PC-3 (cell line): Measurements from ENCODE around the gene GRIA2. TPM values are rescaled to one million over a fixed set of nuclear protein-coding genes. Genes with fewer than 3 reads are reported as not detected.

Experiments used
- ATAC-seq: fragments of 200-7000 bp; cut with Tn5 transposase; 2 replicates; pipeline ENCODE4 v1.9.1; 2020; ENCODE audit warnings: mild to moderate bottlenecking, moderate library complexity
- BruUV-seq: library from RNA; stranded (reverse); fragments of 400-500 nt; replicated peaks from 2 replicates; lab custom pipeline; 2021; lab: Mats Ljungman, UMichigan
- CTCF ChIA-PET: fragments of 300-600 bp; sonication (Branson Sonifier 250); formaldehyde crosslinking; loops from one replicate; lab custom pipeline; 2022; ENCODE audit warnings: antibody characterized with exemption; lab: Charles Lee
- POLR2A ChIA-PET: fragments of 300-600 bp; sonication (Branson Sonifier 250); formaldehyde crosslinking; loops from one replicate; lab custom pipeline; 2022; ENCODE audit warnings: antibody characterized with exemption; ENCODE audit not compliant: unreplicated experiment; lab: Charles Lee
- DNase-seq: peaks from one replicate; pipeline ENCODE4 v3.0.0-alpha.2; 2015
- H2AFZ ChIP-seq: fragments of 300-600 bp; sonication (generic); 2 replicates; pipeline ENCODE4 v1.6.0; 2016; ENCODE audit warnings: antibody characterized with exemption, low read length
- H3F3A ChIP-seq: fragments of 300-600 bp; sonication (generic); one replicate; pipeline ENCODE4 v1.6.0; 2017; ENCODE audit warnings: antibody characterized with exemption, low read length, control low read depth, mild to moderate bottlenecking; ENCODE audit not compliant: unreplicated experiment
- H3K27ac ChIP-seq: fragments of 300-600 bp; sonication (generic); 2 replicates; pipeline ENCODE4 v1.5.1; 2016; ENCODE audit warnings: mild to moderate bottlenecking, low read length
- H3K27me3 ChIP-seq: fragments of 300-600 bp; sonication (generic); 2 replicates; pipeline ENCODE4 v1.6.1; 2016; ENCODE audit warnings: low read length, mixed read lengths
- H3K36me3 ChIP-seq: fragments of 300-600 bp; sonication (generic); 2 replicates; pipeline ENCODE4 v1.6.1; 2016; ENCODE audit warnings: low read depth, mixed run types, low read length, mixed read lengths
- H3K4me1 ChIP-seq: fragments of 300-600 bp; sonication (generic); 2 replicates; pipeline ENCODE4 v1.5.1; 2016; ENCODE audit warnings: low read length; ENCODE audit not compliant: insufficient read depth
- H3K4me2 ChIP-seq: fragments of 300-600 bp; sonication (generic); 2 replicates; pipeline ENCODE4 v1.6.0; 2016; ENCODE audit warnings: low read length
- H3K4me3 ChIP-seq: fragments of 300-600 bp; sonication (generic); 2 replicates; pipeline ENCODE4 v1.5.1; 2016; ENCODE audit warnings: mild to moderate bottlenecking, low read length, mixed read lengths
- H3K79me2 ChIP-seq: fragments of 300-600 bp; sonication (generic); 2 replicates; pipeline ENCODE4 v1.6.1; 2017; ENCODE audit warnings: low read length, mixed read lengths
- H3K9ac ChIP-seq: fragments of 300-600 bp; sonication (generic); 2 replicates; pipeline ENCODE4 v1.6.0; 2016; ENCODE audit warnings: mild to moderate bottlenecking, low read length
- H3K9me2 ChIP-seq: fragments of 300-600 bp; sonication (generic); replicated peaks from 2 replicates; pipeline ENCODE4 v1.6.1; 2016; ENCODE audit warnings: mixed run types, low read length, mixed read lengths
- H3K9me3 ChIP-seq: fragments of 300-600 bp; sonication (generic); 2 replicates; pipeline ENCODE4 v1.6.1; 2016; ENCODE audit warnings: low read length, mixed read lengths
- H4K20me1 ChIP-seq: fragments of 300-600 bp; sonication (generic); 2 replicates; pipeline ENCODE4 v1.6.1; 2016; ENCODE audit warnings: low read length, mixed read lengths
- EZH2 ChIP-seq: fragments of 300-600 bp; sonication (generic); IDR thresholded peaks from one replicate; pipeline ENCODE4 v1.6.1; 2017; ENCODE audit warnings: antibody characterized with exemption, mild to moderate bottlenecking, low read length; ENCODE audit not compliant: unreplicated experiment
- EZH2phosphoT487 ChIP-seq: fragments of 300-600 bp; sonication (generic); IDR thresholded peaks from 2 replicates; pipeline ENCODE4 v1.6.1; 2018; ENCODE audit warnings: mild to moderate bottlenecking, antibody characterized with exemption, low read length, borderline replicate concordance
- intact Hi-C: fragments of 100-400 bp; cut with micrococcal nuclease; formaldehyde crosslinking; loops from 2 replicates; pipeline ENCODE4 v1.9.0; 2023
- total RNA-seq: library from RNA; depleted of rRNA; stranded (reverse); fragments of >200 nt; gene quantifications from 2 replicates; pipeline ENCODE4 v1.2.3, GENCODE V29; 2014
- TF ChIP-seq, protein P1 (sequence below): fragments of 300-600 bp; sonication (generic); conservative IDR thresholded peaks from 2 replicates; pipeline ENCODE4 v1.5.1; 2017; ENCODE audit warnings: antibody characterized with exemption, low read depth, mild to moderate bottlenecking, low read length

GRIA2 gene
- total RNA-seq, 1 experiment from 2014 or later: not detected

GRCh38 chr4:157312702-157313101 lies 92.2 kb downstream of the GRIA2 start:
- TF ChIP-seq, protein P1, sequence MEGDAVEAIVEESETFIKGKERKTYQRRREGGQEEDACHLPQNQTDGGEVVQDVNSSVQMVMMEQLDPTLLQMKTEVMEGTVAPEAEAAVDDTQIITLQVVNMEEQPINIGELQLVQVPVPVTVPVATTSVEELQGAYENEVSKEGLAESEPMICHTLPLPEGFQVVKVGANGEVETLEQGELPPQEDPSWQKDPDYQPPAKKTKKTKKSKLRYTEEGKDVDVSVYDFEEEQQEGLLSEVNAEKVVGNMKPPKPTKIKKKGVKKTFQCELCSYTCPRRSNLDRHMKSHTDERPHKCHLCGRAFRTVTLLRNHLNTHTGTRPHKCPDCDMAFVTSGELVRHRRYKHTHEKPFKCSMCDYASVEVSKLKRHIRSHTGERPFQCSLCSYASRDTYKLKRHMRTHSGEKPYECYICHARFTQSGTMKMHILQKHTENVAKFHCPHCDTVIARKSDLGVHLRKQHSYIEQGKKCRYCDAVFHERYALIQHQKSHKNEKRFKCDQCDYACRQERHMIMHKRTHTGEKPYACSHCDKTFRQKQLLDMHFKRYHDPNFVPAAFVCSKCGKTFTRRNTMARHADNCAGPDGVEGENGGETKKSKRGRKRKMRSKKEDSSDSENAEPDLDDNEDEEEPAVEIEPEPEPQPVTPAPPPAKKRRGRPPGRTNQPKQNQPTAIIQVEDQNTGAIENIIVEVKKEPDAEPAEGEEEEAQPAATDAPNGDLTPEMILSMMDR: no peak
- no peak for TF ChIP-seq EZH2
- TF ChIP-seq EZH2phosphoT487: no peak
- H2AFZ ChIP-seq: no peak overlapping the region
- DNase-seq: no peak
- no TSS peak for BruUV-seq
- CTCF ChIA-PET: no interaction called here
- no peaks in the 10 kb centered on the region for H3K79me2 ChIP-seq
- ATAC-seq: no peak
- H3K27ac ChIP-seq: no peak overlapping the region
- intact Hi-C loops: no loop called here
- H3K4me2 ChIP-seq: no peak overlapping the region
- no peak overlapping the region for H3K4me3 ChIP-seq
- no peaks in the 10 kb centered on the region for H3K4me1 ChIP-seq
- H3F3A ChIP-seq: no peaks in the 10 kb centered on the region
- H3K27me3 ChIP-seq: no peaks in the 10 kb centered on the region
- H3K36me3 ChIP-seq: no peaks in the 10 kb centered on the region
- no peaks in the 10 kb centered on the region for H4K20me1 ChIP-seq
- no peak overlapping the region for H3K9ac ChIP-seq
- H3K9me2 ChIP-seq: no peaks in the 10 kb centered on the region
- no peaks in the 10 kb centered on the region for H3K9me3 ChIP-seq
- POLR2A ChIA-PET: no interaction called here

GRCh38 chr4:157314906-157315305 lies 94.4 kb downstream of the GRIA2 start:
- no peak overlapping the region for H3K27ac ChIP-seq
- no peak overlapping the region for H3K9ac ChIP-seq
- ChIA-PET CTCF (no interaction called here), POLR2A (no interaction called here)
- H3F3A ChIP-seq: no peaks in the 10 kb centered on the region
- DNase-seq (no peak), ATAC-seq (peak; percentile 84)
- H3K27me3 ChIP-seq: no peaks in the 10 kb centered on the region
- H3K4me2 ChIP-seq: no peak overlapping the region
- H3K36me3 ChIP-seq: no peaks in the 10 kb centered on the region
- no peaks in the 10 kb centered on the region for H3K4me1 ChIP-seq
- TF ChIP-seq, protein P1: no peak
- TF ChIP-seq EZH2 (no peak), EZH2phosphoT487 (no peak)
- no peak overlapping the region for H3K4me3 ChIP-seq
- intact Hi-C loops: no loop called here
- BruUV-seq: no TSS peak
- H3K79me2 ChIP-seq: no peaks in the 10 kb centered on the region
- no peaks in the 10 kb centered on the region for H3K9me3 ChIP-seq
- H3K9me2 ChIP-seq: no peaks in the 10 kb centered on the region
- no peak overlapping the region for H2AFZ ChIP-seq
- no peaks in the 10 kb centered on the region for H4K20me1 ChIP-seq

DNA sequence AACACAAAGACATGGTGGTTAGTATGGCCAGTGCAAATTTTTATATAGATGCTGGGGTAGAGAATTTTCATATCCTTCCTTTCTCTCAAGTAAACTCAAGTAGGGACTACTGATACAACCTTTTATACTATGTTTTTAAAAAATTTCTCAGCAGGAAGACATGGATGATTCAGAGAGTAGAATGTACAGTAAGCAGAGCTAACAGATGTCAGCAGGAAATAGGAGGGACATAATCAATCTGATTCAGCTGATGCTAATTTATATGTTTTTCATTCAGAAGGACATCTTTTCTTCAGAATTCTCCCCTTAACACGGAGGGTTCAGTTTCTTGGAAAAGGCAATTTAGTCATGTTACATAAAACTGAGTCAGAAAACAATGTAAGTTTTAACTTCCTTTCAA lies 95.4 kb downstream of the GRIA2 start:
- TF ChIP-seq EZH2 (no peak), EZH2phosphoT487 (no peak)
- TF ChIP-seq, protein P1: no peak
- no peak overlapping the region for H3K9ac ChIP-seq
- ChIA-PET CTCF (interaction anchor here (0.6 kb wide), 1 partner anchor 604 kb away, joined by 3 read pairs; no protein-coding TSS in a partner anchor), POLR2A (no interaction called here)
- H3K27ac ChIP-seq: 0 out of 2 replicates have a peak overlapping the region, but pooled peaks have one; percentile 5
- H3K4me2 ChIP-seq: no peak overlapping the region
- ATAC-seq (peak; percentile 64), DNase-seq (peak; percentile 17)
- H3K36me3 ChIP-seq: no peaks in the 10 kb centered on the region
- intact Hi-C loops: no loop called here
- no peaks in the 10 kb centered on the region for H3K9me3 ChIP-seq
- no peaks in the 10 kb centered on the region for H4K20me1 ChIP-seq
- no TSS peak for BruUV-seq
- H3F3A ChIP-seq: no peaks in the 10 kb centered on the region
- H3K4me1 ChIP-seq: no peaks in the 10 kb centered on the region
- H3K27me3 ChIP-seq: no peaks in the 10 kb centered on the region
- H3K79me2 ChIP-seq: no peaks in the 10 kb centered on the region
- no peaks in the 10 kb centered on the region for H3K9me2 ChIP-seq
- no peak overlapping the region for H2AFZ ChIP-seq
- no peak overlapping the region for H3K4me3 ChIP-seq
